ENCODE results near the gene STX18. TPM values are rescaled to one million over a fixed set of nuclear protein-coding genes. Genes with fewer than 3 reads are reported as not detected.
"Not testable (repeated sequence)": the region's sequence is repeated elsewhere in the genome, so short reads cannot be mapped to it uniquely, and the experiment has no call there.

Gene STX18
- total RNA-seq, 1 experiment from 2014 or later, result 32.7 TPM

- Mint-ChIP-seq H3K27ac (ENCODE audit: low read depth, unreplicated experiment) (no peak overlapping the region), H3K36me3 (ENCODE audit: insufficient read depth, unreplicated experiment) (peaks cover 11% of the 10 kb centered on the region), H3K27me3 (ENCODE audit: insufficient read depth, unreplicated experiment) (no peaks in the 10 kb centered on the region), H3K9me3 (ENCODE audit: unreplicated experiment) (no peaks in the 10 kb centered on the region), H3K4me1 (ENCODE audit: insufficient read depth, unreplicated experiment) (peaks cover 13% of the 10 kb centered on the region), H3K4me3 (ENCODE audit: unreplicated experiment) (no peak overlapping the region)
- BruUV-seq (replicated peaks), result no TSS peak
- intact Hi-C loops (cut with micrococcal nuclease), result no loop called here
- no peak for DNase-seq (ENCODE audit: unreplicated experiment)
- ChIA-PET CTCF (interaction anchor here (0.8 to 1.4 kb wide), 5 partner anchors 9 to 207 kb away, joined by 3 to 4 read pairs (median 3); partner anchors contain the start of gene STX18), POLR2A (interaction anchor here (1.2 to 1.4 kb wide), 2 partner anchors 10 to 19 kb away, joined by 5 to 7 read pairs; no protein-coding TSS in a partner anchor)
- no peak for TF ChIP-seq CTCF (IDR thresholded peaks at IDR 0.05; ENCODE audit: unreplicated experiment)
These were observed 32.2 kb upstream of the STX18 start for GRCh38 chr4:4574052-4574451.

- Mint-ChIP-seq H3K4me1 (ENCODE audit: insufficient read depth, unreplicated experiment) (peaks cover 13% of the 10 kb centered on the region), H3K27me3 (ENCODE audit: insufficient read depth, unreplicated experiment) (no peaks in the 10 kb centered on the region), H3K4me3 (ENCODE audit: unreplicated experiment) (no peak overlapping the region), H3K36me3 (ENCODE audit: insufficient read depth, unreplicated experiment) (peaks cover 11% of the 10 kb centered on the region), H3K27ac (ENCODE audit: low read depth, unreplicated experiment) (no peak overlapping the region), H3K9me3 (ENCODE audit: unreplicated experiment) (no peaks in the 10 kb centered on the region)
- ChIA-PET CTCF (interaction anchor here (0.7 to 1.5 kb wide), 3 partner anchors 18 to 208 kb away, joined by 3 to 6 read pairs (median 3); no protein-coding TSS in a partner anchor), POLR2A (interaction anchor here (0.7 to 1.2 kb wide), 2 partner anchors 17 to 48 kb away, joined by 3 to 5 read pairs; no protein-coding TSS in a partner anchor)
- intact Hi-C loops (cut with micrococcal nuclease), result no loop called here
- no TSS peak for BruUV-seq (replicated peaks)
- no peak for DNase-seq (ENCODE audit: unreplicated experiment)
- TF ChIP-seq CTCF (IDR thresholded peaks at IDR 0.05; ENCODE audit: unreplicated experiment), result no peak
These were observed 31.0 kb upstream of the STX18 start for GRCh38 chr4:4572821-4573220.

GRCh38 chr4:4569861-4570260 lies 28.0 kb upstream of the STX18 start:
- intact Hi-C loops (cut with micrococcal nuclease); BruUV-seq (replicated peaks); H3K4me1 Mint-ChIP-seq (ENCODE audit: insufficient read depth, unreplicated experiment); H3K4me3 Mint-ChIP-seq (ENCODE audit: unreplicated experiment); H3K27me3 Mint-ChIP-seq (ENCODE audit: insufficient read depth, unreplicated experiment); H3K27ac Mint-ChIP-seq (ENCODE audit: low read depth, unreplicated experiment); H3K9me3 Mint-ChIP-seq (ENCODE audit: unreplicated experiment); POLR2A ChIA-PET; DNase-seq (ENCODE audit: unreplicated experiment): not testable (repeated sequence)
- CTCF ChIA-PET, result interaction anchor here (0.6 kb wide), 1 partner anchor 479 kb away, joined by 5 read pairs; no protein-coding TSS in a partner anchor
- peaks cover 11% of the 10 kb centered on the region for H3K36me3 Mint-ChIP-seq (ENCODE audit: insufficient read depth, unreplicated experiment)

- Mint-ChIP-seq H3K27ac (ENCODE audit: low read depth, unreplicated experiment) (no peak overlapping the region), H3K4me3 (ENCODE audit: unreplicated experiment) (no peak overlapping the region), H3K36me3 (ENCODE audit: insufficient read depth, unreplicated experiment) (peaks cover 7% of the 10 kb centered on the region), H3K27me3 (ENCODE audit: insufficient read depth, unreplicated experiment) (no peaks in the 10 kb centered on the region), H3K9me3 (ENCODE audit: unreplicated experiment) (no peaks in the 10 kb centered on the region), H3K4me1 (ENCODE audit: insufficient read depth, unreplicated experiment) (no peaks in the 10 kb centered on the region)
- no TSS peak for BruUV-seq (replicated peaks)
- intact Hi-C loops (cut with micrococcal nuclease), result no loop called here
- no peak for TF ChIP-seq CTCF (IDR thresholded peaks at IDR 0.05; ENCODE audit: unreplicated experiment)
- POLR2A ChIA-PET, result no interaction called here
- CTCF ChIA-PET, result interaction anchor here (0.5 kb wide), 1 partner anchor 15 kb away, joined by 4 read pairs; no protein-coding TSS in a partner anchor
- DNase-seq (ENCODE audit: unreplicated experiment), result no peak
These were observed 27.1 kb upstream of the STX18 start for GRCh38 chr4:4568806-4569427.

GRCh38 chr4:4566359-4566758 lies 24.5 kb upstream of the STX18 start:
- DNase-seq (ENCODE audit: unreplicated experiment); H3K36me3 Mint-ChIP-seq (ENCODE audit: insufficient read depth, unreplicated experiment); H3K27me3 Mint-ChIP-seq (ENCODE audit: insufficient read depth, unreplicated experiment); H3K4me3 Mint-ChIP-seq (ENCODE audit: unreplicated experiment); H3K9me3 Mint-ChIP-seq (ENCODE audit: unreplicated experiment); H3K4me1 Mint-ChIP-seq (ENCODE audit: insufficient read depth, unreplicated experiment); BruUV-seq (replicated peaks); H3K27ac Mint-ChIP-seq (ENCODE audit: low read depth, unreplicated experiment); intact Hi-C loops (cut with micrococcal nuclease): not testable (repeated sequence)
- ChIA-PET POLR2A (interaction anchor here (0.6 kb wide), 2 partner anchors 9 to 142 kb away, joined by 3 to 4 read pairs; no protein-coding TSS in a partner anchor), CTCF (interaction anchor here (1.2 kb wide), 1 partner anchor 10 kb away, joined by 7 read pairs; no protein-coding TSS in a partner anchor)
